ENCODE results near the gene SGCD. TPM values are rescaled to one million over a fixed set of nuclear protein-coding genes. Genes with fewer than 3 reads are reported as not detected.

Gene SGCD
- total and polyA plus RNA-seq, 3 donors from 2014 or later = 2.8 to 6.1 (median 5.0) TPM

GRCh38 chr5:156778752-156779151, 451.8 kb downstream of the SGCD start:
- DNase-seq = no peak
- intact Hi-C loops (cut with DNase I; ENCODE audit: low total_unique reads) = no loop called here
- Histone ChIP-seq H3K4me1 (no peaks in the 10 kb centered on the region), H3K27me3 (no peaks in the 10 kb centered on the region), H3K9me3 (no peaks in the 10 kb centered on the region), H3K36me3 (ENCODE audit: low read depth, missing control alignments) (no peaks in the 10 kb centered on the region), H3K27ac (no peak overlapping the region), H3K4me3 (no peak overlapping the region)
- no peak for TF ChIP-seq CTCF (IDR thresholded peaks at IDR 0.05)
- no peak for TF ChIP-seq POLR2A (IDR thresholded peaks at IDR 0.05)
- WGBS, 2 donors = 82 to 90% methylated on average over 2 of the region's 2 CpGs

- TF ChIP-seq POLR2A (IDR thresholded peaks at IDR 0.05) (no peak), CTCF (IDR thresholded peaks at IDR 0.05) (no peak)
Measured at GRCh38 chr5:156779436-156779835, 452.5 kb downstream of the SGCD start.

GRCh38 chr5:156783092-156783491, 456.1 kb downstream of the SGCD start:
- 94 to 96% methylated on average over 3 to 5 of the region's 5 CpGs for WGBS, 2 donors
- no peak for DNase-seq
- intact Hi-C loops (cut with DNase I; ENCODE audit: low total_unique reads) = no loop called here
- Histone ChIP-seq H3K4me1 (no peaks in the 10 kb centered on the region), H3K36me3 (ENCODE audit: low read depth, missing control alignments) (no peaks in the 10 kb centered on the region), H3K27ac (no peak overlapping the region), H3K27me3 (no peaks in the 10 kb centered on the region), H3K4me3 (no peak overlapping the region), H3K9me3 (no peaks in the 10 kb centered on the region)
- TF ChIP-seq CTCF (IDR thresholded peaks at IDR 0.05) (no peak), POLR2A (IDR thresholded peaks at IDR 0.05) (no peak)

More at GRCh38 chr5:156779436-156779835, 452.5 kb downstream of the SGCD start:
- no peaks in the 10 kb centered on the region for H3K9me3 ChIP-seq
- WGBS, 2 donors = 81 to 86% methylated on average over 4 of the region's 4 CpGs
- no peaks in the 10 kb centered on the region for H3K27me3 ChIP-seq
- H3K27ac ChIP-seq = no peak overlapping the region
- intact Hi-C loops (cut with DNase I; ENCODE audit: low total_unique reads) = no loop called here
- no peak overlapping the region for H3K4me3 ChIP-seq
- no peak for DNase-seq
- no peaks in the 10 kb centered on the region for H3K4me1 ChIP-seq
- no peaks in the 10 kb centered on the region for H3K36me3 ChIP-seq (ENCODE audit: low read depth, missing control alignments)

DNA sequence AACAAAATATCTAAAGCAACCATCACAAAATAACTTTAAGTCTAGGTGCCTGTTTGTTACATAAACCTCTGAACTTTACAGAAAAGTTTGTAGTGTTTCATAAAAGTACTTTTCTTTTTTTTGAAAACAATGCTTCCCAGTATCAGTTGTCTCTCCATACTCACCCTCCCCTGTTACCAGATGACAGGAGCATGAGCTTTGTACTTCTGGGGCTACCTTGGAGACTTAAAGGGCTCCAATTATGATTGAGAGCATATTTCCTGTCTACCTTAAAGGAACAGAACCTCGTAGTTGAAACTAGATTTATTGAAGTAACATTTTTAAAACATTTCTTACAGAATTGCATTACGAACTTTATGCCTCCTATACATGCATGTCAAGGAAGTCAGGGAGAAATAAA, 467.7 kb downstream of the SGCD start:
- no peaks in the 10 kb centered on the region for H3K9me3 ChIP-seq
- no peaks in the 10 kb centered on the region for H3K36me3 ChIP-seq (ENCODE audit: low read depth, missing control alignments)
- no peak overlapping the region for H3K27ac ChIP-seq
- no peaks in the 10 kb centered on the region for H3K27me3 ChIP-seq
- DNase-seq = no peak
- WGBS, 2 donors = 62 to 67% methylated on average over 2 of the region's 2 CpGs
- no peak overlapping the region for H3K4me3 ChIP-seq
- no peak for TF ChIP-seq CTCF (IDR thresholded peaks at IDR 0.05)
- no peak for TF ChIP-seq POLR2A (IDR thresholded peaks at IDR 0.05)
- intact Hi-C loops (cut with DNase I; ENCODE audit: low total_unique reads) = no loop called here
- H3K4me1 ChIP-seq = no peaks in the 10 kb centered on the region

DNA sequence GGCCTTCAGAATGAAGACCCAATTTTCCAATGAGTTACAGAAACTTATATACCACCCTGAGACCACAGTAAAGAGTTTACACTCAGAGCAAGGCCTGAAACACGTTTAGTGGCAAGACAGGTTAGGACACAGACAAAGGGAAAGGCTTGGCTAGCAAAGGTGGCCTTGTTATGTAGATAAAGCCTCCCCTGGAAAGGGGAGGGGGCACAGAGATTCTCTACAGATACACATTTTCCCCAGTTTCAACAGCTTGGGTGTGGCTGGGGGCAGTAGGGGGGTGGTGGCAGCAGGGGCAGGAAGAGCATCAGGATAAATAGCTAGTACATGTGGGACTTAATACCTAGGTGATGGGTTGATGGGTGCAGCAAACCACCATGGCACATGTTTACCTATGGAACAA, 471.2 kb downstream of the SGCD start:
- Histone ChIP-seq H3K27me3 (no peaks in the 10 kb centered on the region), H3K4me1 (no peaks in the 10 kb centered on the region), H3K4me3 (no peak overlapping the region), H3K9me3 (no peaks in the 10 kb centered on the region), H3K36me3 (ENCODE audit: low read depth, missing control alignments) (no peaks in the 10 kb centered on the region), H3K27ac (no peak overlapping the region)
- no peak for DNase-seq
- intact Hi-C loops (cut with DNase I; ENCODE audit: low total_unique reads) = no loop called here
- TF ChIP-seq POLR2A (IDR thresholded peaks at IDR 0.05) (no peak), CTCF (IDR thresholded peaks at IDR 0.05) (no peak)
- 79 to 93% methylated on average over 1 of the region's 1 CpG for WGBS, 2 donors
